SK-MEL-5 (cell line): ENCODE results near the gene XPC. TPM values are rescaled to one million over a fixed set of nuclear protein-coding genes. Genes with fewer than 3 reads are reported as not detected.

ENCODE experiments used
- DNase-seq: peaks from one replicate; pipeline ENCODE4 v3.0.0-alpha.2; 2016; ENCODE audit warnings: low read depth, low spot score
- in situ Hi-C: cut with HindIII; loops from 2 replicates; pipeline ENCODE4 v1.10.0; 2016; ENCODE audit warnings: low sequenced_read_pairs, high pct_unique_total_duplicates, low pct_unique_long_range_greater_than_20kb
- total RNA-seq: library from RNA; depleted of rRNA; stranded (reverse); fragments of >200 nt; shearing (Covaris generic); gene quantifications from 2 replicates; pipeline ENCODE4 v1.2.3, GENCODE V29; 2014

XPC gene
- total RNA-seq, 1 experiment from 2014 or later: 25.9 TPM

DNA sequence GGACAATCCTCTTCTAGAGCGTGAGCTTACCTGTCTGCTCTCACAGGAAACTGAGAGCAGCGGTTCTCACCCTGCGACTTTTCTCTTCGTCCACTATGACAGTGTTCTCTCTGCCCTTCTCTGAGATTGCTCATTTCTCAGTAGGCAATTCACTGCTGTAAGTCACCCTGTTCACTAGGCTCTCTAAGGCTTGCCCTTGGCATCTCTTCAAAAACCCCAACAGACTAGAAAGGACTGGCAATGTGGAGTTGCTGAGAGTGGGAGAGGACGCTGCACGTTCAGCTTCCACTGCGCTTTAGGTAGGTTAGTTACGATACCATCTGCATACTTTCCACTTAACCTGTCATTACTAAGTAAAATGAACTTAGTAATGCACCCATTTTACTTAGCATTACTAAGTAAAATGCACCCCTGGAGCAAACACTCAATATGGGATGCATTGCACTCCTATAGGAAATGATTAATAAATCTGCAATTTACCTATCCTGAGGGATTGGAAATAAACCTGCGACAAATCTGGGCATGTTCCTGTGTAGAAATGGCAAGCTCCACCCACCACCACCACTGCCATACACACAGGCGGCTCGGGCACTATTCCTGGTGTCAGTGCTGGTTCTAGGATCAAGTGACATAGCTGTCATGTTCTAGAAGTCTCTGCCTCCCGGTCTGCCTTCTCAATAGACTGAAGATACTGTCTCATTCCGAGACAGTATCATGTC lies 21.4 kb downstream of the XPC start:
- in situ Hi-C loops: no loop called here
- no peak for DNase-seq

DNA sequence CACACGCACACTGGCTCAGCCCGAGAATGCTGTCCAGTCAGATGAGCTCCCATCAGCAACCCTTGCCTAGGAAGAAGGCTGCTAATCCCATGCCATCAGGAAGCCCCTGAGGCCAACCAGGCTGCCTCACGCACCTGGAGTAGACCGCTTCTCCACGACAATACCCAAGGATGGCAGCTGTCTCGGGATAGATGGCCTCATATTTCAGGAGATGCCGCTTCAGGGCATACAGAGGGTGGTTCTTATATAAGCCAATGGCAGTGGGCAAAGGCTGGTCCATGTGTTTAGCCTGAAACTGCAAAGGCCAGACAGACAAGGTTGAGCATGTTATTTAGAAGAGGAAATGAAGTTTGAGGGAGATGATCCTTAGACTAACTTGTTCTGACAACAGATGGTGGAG lies 22.2 kb downstream of the XPC start:
- in situ Hi-C loops: no loop called here
- no peak for DNase-seq

DNA sequence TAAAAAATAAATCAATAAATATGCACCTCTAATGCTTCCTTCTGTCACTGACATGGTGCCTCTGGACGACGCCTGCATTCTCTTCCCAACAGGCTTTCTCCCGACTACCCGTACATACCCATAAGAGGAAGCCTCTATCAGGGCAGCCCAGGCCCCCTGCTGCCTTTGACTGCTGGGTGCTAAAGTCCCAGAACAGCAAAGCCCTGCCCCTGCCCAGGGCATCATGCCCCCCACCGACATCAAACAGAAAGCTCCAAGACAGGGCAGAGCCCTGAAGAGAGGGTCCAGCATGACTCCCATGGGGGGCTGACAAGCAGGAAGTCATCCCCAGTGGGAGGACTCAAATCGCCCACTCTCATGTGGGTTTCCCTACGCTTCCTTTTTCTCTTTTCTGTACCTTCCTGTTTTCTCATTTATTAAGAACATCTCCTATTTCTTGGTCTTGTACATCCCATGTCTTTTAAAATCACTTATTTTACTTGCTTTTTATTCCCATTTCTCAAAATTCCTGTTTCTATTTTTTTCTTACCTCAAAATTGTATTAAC lies 23.4 kb downstream of the XPC start:
- DNase-seq: no peak
- in situ Hi-C loops: no loop called here

DNA sequence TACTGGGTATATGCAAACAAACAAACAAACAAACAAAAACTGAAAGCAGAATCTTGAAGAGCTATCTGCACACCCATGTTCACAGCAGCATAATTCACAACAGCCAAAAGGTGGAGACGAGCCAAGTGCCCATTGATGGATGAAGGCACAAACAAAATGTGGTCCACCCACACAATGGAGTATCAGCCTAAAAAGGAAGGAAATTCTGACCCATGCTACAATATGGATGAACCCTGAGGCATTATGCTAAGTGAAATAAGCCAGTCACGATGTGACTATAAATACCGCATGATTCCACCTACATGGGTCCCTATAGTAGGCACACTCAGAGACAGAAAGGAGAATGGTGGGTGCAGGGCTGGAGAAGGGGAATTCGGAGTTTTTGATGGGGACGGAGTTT lies 24.1 kb downstream of the XPC start:
- in situ Hi-C loops: no loop called here
- no peak for DNase-seq

DNA sequence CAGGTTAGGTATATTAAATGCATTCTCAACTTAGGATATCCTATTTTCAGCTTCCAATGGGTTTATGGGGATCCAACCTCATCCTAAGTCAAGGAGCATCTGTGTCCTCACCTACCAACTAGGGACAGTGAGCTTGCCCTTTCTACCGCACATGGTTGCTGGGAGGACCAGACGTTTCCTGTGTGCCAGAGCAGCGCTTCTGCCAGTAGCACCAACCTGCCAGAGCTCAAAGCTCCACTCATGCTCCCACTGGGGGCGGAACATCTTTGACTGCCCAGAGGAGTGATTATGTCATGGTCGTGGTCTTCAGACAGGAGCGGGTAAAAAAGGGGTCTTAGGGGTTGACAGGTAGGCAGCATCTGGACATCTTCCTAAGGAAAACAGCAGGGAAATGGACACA lies 24.7 kb downstream of the XPC start:
- no peak for DNase-seq

DNA sequence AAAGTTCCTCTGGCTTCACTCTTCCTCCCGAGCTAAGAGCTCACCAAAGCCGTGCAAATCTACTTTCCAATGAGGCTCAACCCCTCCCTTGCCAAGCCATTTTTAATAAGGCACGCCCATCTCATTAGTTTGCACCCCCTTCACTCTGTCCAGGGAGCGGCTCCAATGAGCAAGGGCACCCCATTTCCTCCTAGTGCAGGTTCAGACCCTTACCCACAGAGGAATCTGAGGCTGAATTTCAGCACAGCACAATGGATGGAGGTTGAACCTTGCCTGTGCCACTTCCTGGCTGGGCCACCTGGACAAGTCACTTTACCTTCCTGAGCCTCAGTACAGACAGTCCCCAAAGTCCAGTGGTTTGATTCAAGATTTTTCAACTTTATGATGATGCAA lies 25.4 kb downstream of the XPC start:
- in situ Hi-C loops: no loop called here
- no peak for DNase-seq

More for the DNA sequence above, 24.7 kb downstream of the XPC start:
- in situ Hi-C loops: no loop called here

DNA sequence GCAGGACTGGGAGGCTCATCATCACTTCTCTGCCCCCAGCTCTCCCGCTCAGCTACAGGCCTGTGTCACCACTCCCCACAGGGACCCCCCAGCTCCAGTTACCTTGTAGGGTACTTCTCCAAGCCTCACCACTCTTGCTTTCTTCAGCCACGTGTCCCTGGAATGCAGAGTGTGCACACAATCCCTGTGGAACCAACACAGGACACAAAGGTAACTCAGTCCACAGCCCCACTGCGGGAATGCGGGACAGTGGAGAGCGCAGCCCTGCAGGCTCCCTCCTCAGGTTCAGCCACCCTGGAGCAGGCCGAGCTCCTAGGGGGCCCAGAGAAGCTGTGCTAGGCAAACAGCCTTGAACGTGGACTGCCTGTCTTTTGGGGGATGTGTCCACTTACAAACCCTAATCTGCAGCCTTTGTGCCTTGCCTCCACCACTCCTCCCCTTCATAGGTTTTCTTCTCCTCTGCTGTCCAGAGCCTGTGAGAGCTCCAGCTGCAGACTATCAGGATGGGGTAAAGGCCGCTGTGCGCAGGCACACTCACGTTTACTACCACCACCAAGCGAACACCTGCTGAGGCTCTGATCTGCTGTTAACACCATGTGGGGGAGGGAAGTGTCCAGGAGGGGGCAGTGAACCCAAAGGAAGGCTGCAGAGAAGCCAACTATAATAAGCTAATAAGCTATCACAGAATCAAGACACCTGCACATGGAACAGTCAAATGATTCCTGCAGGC lies 26.0 kb downstream of the XPC start:
- in situ Hi-C loops: no loop called here
- peak; percentile 28 for DNase-seq

DNA sequence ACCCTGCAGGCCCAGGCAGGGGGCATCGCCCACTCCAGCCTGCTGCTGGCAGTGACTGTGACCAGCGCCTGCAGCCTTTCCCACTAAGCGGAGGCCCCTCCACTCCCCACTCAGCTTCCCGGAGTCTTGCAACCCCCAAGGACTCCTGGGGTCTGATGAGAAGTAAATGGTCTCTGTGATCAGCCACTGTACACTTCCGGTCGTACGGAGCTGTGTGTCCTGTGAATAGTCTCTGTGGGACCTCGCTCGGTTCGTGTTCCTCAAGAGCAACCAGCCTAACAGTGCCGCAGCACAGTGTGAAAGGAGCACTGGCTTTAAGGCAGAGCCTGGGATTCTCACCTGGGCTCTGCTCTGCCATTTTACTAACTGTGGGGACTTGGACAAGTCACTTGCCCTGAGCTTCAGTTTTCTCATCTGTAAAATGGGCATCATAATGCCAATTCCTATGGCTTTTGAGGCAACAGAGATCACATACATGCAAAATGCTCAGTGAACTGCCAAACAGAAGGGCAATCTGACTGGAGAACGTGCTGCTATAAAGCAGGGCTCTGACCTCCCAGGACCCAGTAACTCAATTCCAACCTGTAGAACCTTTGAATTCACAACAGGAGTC lies 26.8 kb downstream of the XPC start:
- no peak for DNase-seq
- in situ Hi-C loops: no loop called here

DNA sequence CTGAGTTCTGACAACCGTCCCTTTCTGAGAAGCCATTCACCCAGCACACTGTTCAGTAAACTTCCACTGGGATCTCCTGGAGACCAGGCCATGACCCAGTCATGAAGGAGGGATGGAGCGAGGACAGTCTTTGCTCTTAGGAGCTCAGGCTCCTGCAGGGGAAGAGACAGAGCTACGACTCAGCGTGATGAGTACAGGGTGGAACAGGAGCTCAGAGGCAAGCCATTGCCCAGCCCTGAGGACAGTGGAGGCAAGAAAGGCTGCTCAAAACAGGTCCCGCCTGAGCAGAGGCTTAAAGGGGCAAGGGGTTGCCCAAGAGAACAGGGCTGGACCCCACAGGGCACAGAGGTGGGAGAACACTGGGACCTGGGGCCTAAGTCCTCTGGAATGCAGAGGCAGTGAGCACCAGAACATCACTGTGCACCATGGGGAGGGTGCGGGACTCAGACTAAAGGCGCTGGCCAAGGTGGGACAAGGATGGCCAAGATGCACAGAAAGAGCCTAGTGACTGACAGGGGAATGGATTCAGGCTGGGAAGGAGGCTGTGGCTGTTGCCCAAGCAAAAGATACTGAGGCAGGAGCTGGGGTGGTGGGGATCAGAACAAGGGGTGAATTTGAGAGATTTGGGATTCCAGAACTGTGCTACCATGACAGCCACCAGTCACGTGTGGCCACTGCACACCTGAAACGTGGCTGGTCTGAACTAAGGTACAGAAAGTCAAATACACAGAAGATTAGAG lies 27.7 kb downstream of the XPC start:
- in situ Hi-C loops: no loop called here
- DNase-seq: no peak

DNA sequence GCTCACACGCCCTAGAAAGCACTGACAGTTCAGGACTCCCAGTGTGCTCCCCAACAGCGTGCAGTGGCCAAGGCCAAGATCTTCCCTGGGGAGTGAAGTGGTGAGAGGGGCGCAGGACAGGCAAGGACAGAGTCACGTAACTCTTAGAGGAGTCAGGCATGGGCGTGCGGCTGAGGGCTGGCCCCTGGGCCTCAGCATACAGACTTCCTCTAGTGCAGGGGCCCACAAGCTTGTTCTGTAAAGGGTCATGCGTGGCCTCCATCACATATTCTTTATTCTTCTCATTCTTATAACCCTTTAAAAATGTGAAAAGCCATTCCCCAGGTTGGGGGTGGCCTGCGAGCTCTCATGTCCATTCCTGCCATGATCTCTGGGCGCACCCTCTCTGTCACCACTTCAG lies 28.3 kb downstream of the XPC start:
- in situ Hi-C loops: no loop called here
- no peak for DNase-seq

DNA sequence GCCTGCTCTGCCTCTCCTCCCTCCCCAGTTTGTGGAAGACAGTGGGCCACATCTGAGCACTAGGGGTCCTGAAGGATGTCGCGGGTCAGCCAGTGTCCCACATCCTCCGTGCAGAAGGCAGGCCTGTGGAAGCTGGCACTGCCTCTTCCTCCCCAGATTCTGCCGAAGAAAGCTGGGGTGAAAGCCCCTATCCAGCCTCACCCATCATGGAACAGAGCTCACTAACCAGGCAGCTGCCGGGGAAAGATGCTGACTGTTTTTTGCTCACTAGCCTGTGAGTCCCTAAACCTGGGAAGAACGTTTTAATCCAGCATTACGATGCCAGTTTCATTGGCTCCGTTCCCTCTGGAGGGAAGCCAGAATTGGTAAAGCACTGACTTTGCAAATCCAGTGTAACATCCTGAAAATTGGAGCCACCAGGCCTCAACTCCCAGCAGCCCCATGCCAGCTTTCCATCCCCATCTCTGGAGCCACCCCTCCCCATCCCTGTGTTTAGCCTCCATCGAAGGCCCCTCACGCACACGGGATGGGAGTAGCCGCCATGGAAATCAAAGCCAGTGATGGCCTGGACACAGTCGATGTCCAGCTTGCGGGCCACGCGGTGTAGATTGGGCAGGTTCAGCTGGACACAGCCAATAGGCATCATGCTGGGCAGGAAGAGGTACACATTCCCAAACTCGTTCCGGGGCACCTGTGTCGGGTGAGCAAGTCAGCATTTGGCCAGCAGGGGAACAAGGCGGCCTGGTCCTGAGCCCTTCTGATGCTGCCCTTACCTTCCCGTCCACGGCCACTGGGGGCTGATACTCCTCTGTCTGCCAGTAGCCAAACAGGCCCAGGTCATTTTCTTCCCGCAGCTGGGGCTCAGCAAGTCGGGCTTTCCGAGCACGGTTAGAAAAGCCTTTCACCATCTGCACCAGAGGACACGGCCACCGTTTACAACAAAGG lies 30.1 kb downstream of the XPC start:
- in situ Hi-C loops: no loop called here
- peak; percentile 27 for DNase-seq

DNA sequence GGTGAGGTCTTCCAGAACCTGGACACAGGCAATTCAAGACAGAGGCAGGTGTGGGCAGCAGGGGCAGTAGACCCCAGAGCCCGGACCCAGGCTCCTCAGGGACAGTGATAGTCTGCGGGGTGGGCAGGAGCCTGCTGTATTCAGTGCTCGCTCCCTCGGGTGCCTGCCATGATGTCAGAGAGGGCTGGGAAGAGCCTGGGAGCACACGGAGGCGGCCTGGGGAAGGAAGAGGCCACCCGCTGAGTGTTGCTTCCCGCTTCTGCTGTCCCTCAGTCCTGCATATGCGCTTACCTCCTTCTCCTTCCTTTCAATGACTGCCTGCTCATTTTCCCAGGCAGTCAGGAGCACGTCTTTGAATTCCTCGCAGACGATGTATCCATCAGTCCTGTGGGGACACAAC lies 30.8 kb downstream of the XPC start:
- in situ Hi-C loops: no loop called here
- DNase-seq: no peak

DNA sequence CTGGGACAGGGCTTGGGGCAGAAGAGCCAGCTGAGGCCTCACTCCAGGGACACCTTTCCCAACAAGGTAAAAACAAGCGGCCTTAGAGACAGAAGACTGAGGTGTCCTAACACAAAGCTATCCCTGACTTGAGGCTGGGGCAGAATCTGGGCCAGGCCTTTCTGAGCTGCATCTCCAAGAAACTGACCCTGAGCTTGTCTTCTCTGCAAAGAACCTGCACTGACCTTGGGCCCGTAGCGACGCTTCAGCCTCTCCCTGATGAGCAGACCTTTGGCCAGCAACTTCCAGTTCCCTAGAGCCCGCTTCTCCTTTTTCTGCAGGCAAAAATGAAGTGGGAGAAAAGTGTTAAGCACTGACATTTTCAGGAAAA lies 31.4 kb downstream of the XPC start:
- DNase-seq: no peak
- in situ Hi-C loops: no loop called here

DNA sequence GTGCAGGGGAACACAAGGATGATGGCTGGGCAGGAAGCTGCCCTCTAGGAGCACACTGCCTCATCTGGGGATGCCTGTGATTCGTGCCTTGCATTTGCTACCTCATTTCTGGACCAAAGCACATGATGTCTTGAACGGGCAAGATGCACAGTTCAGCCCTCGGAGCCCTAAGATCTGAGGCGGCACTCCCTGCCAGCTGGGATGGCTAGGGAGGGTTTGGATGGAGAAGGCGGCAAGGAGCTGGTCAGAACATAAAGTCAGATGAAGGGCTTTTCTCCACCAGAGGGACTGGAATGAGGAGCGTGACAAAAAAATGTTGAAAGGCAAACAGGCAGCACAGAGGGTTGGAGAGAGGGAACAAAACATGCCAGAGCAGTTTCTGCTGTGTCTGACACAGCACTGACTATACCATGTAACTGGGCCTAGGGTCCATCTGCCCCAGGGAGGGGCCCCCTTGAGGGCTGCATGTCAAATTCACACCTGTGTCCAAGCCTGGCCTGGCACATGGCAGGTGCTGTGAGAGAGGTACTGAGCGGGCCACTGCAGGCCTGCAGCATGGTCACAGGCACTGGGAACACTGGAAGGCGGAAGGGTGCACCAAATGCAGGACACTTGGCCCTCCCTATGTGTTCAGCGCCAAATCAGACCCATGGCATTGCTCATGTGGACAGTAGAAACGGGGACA lies 31.9 kb downstream of the XPC start:
- in situ Hi-C loops: no loop called here
- no peak for DNase-seq

DNA sequence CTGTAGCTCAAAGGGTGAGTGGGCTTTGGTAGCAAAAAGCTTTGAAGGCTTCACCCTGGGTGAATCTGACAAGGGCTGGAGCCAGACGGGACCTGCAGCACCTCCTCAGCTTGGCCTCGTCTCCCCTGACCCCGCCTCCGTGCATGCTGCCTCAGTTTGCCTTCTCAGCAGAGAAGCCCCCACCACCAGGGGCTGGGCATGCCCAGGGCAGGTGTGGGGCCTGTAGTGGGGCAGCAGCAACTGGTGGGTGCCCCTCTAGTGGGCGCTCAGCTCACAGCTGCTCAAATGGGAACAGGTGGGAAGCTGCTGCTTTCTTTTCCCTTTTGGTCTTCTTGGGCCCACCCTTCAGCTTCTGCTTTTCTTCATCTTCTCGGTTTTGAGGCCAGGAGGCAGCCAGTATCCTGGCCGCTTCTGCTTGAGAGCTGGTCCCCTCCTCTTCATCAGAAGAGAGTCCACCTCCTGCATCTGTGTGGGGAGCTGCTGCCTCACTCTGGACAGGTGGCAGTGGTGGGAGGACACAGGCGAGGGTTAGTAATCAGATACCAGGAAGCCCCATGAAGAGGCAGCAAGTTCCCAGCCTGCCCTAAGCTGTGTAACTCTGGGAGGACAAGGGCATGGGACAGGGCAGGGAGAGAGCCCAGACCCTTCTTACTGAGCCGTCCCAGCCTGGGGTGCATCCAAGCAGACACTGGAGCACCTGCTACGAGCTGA lies 32.6 kb downstream of the XPC start:
- DNase-seq: no peak
- in situ Hi-C loops: no loop called here

DNA sequence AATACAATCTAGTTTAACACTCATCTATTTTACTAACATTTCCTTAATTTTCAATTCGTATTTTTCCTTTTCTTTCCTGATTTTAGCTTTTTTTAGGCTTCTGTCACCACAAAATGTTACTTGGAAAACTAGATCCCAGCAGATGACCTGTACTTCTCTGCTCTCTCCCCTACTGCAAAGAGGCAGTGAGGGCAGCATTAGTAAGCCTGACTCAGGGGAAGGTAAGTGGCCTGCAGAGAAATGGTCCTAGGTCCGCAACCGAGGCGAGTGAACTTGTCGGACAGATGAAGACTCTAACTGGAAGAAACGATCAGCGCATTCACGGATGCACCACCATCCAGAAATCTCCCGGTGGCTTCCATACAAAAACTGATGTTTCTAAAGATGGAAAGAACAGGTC lies 33.2 kb downstream of the XPC start:
- no peak for DNase-seq
- in situ Hi-C loops: no loop called here
